Panc1 (cell line): ENCODE measurements around the gene OR1L1.

Experiments
- CTCF ChIP-seq: fragments of 450-650 bp; IDR thresholded peaks from 2 replicates; pipeline ENCODE4 v1.5.1; 2017; ENCODE audit warnings: mild to moderate bottlenecking
- POLR2AphosphoS5 ChIP-seq: IDR thresholded peaks from 2 replicates; pipeline ENCODE4 v1.6.1; 2012; ENCODE audit warnings: mild to moderate bottlenecking, low read depth, low read length, moderate library complexity
- REST ChIP-seq, 2 experiments: IDR thresholded peaks; 2 replicates each; pipeline ENCODE4 v1.6.1; 2011 to 2012; ENCODE audit warnings: low read depth in 2 of 2, control low read depth in 1 of 2, low read length in 1 of 2, mild to moderate bottlenecking in 1 of 2, moderate library complexity in 1 of 2; ENCODE audit not compliant: insufficient read depth in 1 of 2
- SIN3A ChIP-seq: IDR thresholded peaks from 2 replicates; pipeline ENCODE4 v1.6.1; 2012; ENCODE audit warnings: low read depth, mild to moderate bottlenecking, low read length, moderate library complexity, borderline replicate concordance; ENCODE audit not compliant: insufficient read depth
- TCF7L2 ChIP-seq: IDR thresholded peaks from 2 replicates; pipeline ENCODE4 v1.6.1; 2011; ENCODE audit warnings: mild to moderate bottlenecking, low read depth, low read length, inconsistent platforms

DNA sequence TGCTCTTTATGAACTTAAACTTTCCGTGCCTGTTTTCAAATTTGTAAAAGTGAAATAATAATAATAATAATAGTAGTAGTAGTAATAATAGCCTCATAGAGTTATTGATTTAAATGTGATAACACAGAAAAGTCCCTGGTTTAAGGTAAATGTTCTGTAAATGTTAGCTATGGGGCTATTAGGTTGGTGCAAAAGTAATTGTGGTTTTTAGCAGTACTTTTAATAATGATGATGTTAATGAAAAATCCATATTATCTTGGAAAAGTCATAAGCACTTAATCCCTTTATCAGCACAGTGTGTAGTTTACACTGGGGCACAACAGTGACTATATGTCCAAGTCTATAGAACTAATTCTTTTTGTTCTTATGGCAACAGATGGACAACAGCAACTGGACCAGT lies 47.2 kb upstream of the OR1L1 start, which contains the start of gene OR1Q1:
- TF ChIP-seq CTCF (no peak), SIN3A (no peak), TCF7L2 (no peak), POLR2AphosphoS5 (no peak), REST (IDR thresholded peaks at IDR 0.05; ENCODE audit: insufficient read depth in 1 of 2, low read depth in 2 of 2, low read length in 1 of 2) (no peak)
